Right forelimb (tissue), 1 donor: ENCODE results near the gene B3GALT4.

Experiments used
- DNase-seq: peaks from one replicate; pipeline ENCODE4 v3.0.0-alpha.2; 2018

Gene B3GALT4

DNA sequence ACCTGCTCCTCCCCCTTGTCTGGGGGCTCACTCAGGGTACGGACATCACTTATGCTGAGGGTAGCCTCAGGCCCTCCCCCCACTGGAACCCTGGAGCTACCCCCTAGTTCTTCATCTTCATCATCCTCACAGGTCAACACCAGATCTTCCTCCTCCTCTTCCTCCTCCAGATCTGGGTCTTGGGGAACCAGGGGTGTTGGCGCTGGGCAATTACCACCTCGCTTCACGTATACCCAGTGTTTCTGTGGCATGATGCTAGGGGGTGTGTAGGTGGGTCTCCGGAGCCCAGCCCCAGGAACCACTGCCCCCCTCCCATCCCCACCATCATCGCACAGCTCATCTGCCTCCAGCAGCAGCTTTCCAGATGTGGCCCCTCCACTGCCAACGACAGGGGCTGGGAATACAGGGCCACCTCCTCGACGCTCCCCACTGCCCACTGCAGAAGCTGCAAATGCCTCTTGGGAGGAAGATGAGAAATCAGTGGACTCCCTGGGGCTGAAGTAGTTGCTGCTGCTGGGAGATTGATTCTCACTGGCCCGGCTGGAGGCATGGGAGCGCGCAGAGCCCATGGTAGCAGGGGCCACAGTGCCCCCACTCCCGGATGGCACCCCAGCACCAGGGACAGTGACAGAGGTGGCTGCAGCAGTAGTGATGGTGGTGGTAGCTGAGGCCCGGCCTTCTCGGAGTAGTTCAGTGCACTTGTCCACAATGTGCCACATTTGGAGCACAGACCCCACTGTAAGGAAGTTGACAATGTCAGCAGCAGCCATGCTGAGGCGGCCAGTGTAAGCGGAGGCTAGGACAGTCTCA, 39.1 kb downstream of the B3GALT4 start:
- no peak for DNase-seq

DNA sequence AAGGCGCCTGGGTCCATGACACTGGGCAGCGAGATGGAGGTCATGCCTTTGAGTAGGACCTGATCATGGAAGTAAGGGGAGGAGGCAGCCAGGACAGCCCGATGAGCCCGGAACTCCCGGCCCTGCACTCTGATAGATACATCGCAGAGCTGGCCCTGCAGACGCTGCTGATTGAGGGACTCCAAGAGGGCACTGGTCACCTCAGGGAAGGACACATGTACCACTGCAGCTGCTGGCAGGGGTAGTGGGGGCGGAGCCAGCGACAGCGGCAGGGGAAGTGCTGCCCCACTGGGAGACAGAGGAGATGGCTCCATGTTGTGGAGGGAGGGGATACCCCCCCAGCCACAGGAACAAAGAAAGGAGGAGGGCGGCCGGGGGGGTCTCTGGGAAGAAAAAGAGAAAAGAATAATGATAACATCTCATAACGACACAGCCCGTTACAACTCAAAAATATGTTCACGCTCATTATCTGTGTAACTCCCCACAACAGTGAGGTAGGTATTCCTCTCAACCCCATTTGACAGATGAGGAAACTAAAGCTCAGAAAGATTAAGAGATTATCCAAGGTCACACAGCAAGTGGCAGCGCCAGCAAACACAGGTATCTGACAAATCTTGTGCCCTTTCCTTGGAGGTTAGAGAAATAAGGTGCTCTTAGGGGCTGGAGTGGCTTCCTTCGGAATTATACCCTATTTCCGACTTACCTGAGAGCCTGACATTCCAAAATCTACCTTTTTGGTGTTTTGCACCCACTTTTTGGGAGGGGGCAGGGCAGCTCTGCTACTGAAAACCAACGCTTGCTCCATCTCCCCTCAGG, 39.9 kb downstream of the B3GALT4 start:
- no peak for DNase-seq

DNA sequence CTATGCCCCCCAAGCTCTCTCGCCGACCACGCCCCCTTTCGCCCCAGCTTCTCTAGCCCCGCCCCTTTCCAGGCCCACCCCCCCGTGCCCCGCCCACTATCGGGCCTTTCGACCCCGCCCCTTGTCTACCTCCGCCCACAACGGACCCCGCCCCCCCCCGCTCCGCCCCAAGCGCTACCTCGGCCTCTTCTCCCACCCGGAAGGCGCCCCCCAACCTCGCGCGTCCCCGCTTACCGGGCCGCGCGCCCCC, 40.4 kb downstream of the B3GALT4 start:
- DNase-seq, result no peak

DNA sequence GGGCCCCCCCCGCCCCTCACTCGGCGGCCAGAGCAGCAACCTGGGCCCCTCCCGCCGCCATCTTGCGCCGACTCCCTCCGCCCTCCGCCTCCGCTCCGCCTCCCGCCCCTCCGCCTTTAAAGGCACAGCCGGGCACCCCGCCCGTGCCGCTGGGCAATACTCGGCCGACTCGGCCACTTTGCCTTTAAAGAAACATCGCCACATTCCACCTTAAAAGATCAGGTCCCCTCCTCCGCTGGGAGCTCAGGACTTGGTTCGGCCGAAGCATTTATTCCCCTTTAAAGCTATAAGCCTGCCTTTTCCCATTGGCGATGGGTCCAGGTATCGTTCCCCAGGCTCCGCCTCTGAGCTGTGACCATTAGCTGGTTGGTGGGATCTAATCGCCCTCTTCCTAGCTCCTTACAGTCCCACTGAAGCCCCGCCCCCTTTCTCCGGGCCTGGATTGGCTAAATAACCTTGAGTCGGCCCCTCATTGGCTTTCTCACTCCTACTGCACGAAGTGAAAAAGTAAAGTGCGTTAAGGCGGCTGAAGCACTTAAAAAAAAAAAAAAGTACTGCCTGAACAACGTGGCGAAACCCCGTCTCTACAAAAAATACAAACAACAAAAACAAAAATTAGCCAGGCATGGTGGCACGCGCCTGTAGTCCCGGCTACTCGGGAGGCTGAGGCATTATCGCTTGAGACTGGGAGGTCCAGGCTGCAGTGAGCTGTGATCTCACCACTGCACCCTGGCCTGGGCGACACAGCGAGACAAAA, 40.9 kb downstream of the B3GALT4 start, which contains the start of gene ZBTB22:
Gene ZBTB22, minus strand, starts transcription at position 76 of the 757 bp plus-strand sequence. CDS start 828 bp downstream, outside the sequence.
- DNase-seq, result peak; percentile 97

DNA sequence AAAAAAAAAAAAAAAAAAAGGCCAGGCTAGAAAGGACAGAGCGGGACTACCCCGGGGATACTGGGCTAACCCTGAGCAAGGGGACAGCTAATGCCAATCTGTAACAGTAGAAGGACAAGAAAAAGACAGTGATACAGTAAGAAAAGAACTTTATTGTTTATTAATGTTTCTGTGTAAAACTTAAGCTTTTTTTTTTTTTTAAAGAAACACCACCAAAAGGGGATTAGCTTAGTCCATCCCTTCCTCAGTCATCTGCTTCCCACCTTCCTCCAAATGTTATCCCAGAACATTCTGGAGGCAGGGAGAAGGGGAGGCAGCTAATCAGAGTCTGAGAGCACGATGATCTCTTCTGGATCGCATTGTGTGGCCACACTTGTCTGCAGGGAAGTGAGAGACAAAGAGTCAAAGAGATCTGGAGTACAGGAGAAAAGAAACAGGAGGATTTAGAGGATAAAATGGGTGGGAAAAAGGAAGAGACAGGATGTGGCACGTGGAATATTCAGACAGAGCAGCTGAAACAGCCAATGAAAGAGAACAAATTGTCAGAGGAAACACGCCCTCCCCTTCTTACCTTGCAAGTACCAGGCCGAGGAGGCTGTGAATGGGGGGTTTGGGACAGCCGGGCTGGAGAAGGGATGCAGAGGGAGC, 41.6 kb downstream of the B3GALT4 start:
- DNase-seq, result no peak

DNA sequence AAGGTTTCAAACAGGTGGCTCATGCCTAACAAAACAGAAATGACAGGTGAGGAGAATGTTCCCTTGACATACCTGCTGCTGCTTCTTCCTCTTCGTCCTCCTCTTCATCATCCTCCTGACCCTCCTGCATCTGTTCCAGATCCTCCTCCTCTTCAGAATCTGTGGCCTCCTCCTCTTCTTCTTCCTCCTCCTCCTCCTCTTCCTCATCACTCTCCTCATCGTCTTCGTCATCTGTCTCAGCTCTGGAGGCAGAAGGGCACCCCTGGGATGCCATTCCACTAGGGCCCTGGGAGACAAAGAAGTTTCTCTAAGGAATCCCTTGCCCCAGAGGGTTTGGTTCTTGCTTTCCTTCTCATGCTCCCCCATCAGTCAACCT, 43.0 kb downstream of the B3GALT4 start:
- no peak for DNase-seq

DNA sequence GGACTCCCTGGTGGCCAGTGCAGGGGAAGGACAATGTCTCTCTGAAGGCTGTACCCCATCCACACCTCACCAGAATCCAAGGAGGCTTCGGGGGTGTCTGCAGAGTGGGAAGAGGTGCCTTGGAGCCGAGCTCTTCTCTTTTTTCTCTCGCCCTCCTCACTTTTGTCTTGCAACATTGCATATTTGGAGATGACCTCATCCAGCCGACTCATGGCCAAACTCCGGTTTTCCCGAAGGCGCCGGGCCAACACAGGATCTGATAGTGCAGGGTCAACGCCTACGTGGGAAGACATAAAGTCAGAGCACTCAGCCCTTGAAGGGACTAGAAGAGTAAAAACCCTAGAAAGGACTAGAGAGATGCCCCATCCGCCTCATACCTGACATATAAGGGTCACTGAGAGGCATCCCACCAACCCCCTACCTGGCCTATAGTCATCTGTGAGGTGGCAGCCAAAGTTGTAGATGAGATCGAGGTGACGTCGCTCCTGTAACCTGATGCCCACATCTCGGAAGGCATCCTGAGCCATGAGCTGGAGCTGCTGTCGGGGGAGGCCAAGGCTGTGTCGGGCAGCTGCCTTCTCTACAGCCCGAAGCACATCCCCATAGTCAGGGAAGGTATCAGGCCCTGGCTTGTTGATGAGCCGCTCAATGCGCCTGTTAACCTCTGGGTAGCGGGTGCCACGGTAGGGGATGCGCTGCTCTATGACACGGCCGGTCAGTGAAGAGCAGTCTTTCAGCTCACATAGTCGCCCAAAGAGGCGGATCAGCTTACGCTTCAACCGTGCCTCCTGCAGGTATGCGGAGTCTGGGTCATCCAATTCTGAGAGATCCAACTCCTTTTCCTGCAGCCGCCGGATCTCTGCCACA, 43.6 kb downstream of the B3GALT4 start:
- no peak for DNase-seq

DNA sequence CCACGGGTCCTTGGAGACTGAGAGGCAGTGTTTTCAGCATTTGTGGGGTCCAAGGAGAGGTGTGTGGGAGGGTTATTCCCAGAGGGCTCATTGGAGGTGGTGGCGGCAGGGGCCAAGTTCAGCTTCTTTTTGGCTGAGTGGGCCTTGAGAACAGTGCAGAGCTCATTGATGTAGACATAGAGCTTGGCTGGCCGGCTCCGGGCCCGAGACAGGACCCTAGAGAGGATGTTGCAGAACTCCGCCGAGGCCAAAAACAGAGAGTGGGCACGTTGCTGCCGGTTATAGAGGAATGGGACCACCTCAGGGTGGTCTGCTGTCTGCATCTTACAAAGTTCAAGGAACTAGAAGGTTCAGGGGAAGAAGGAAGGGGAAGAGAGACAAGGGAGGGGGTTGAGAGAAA, 44.3 kb downstream of the B3GALT4 start:
- DNase-seq, result no peak

DNA sequence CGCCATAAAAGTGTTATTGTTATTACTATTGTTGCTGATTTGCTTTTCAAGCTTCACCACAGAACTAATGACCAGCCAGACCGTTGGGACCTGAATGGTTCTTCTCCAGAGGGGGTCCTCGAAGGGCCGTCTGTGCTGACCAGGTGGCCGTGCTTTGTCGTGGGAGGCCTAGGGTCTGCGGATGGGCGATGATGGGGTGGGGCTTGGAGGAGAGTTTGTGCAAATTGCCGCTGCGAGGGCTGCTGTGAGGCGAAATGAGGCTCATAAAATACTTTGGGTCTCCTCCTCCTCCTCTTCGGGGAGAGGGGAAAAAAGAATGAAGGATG, 46.7 kb downstream of the B3GALT4 start:
- no peak for DNase-seq

DNA sequence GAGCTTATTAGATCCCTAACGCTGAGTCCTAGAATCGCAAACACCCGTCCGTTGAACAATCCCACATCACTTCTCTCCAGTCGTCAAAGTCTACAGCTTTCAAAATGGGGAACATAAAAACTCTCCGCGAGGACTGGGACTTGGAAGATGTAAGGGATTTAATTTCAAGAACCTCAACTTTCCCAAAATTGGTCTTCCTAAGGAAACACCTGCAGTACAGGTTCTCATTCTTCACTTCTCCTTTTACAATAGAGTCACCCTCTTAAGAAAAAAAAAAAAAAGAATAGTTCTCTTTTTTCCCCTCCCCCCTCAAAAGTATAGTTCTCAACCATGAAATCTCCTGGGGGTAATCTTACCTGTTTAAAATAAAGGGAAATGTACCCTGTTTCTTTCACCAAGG, 47.2 kb downstream of the B3GALT4 start:
- no peak for DNase-seq
